Muscle of back (tissue), 11 donors: ENCODE results near the gene ARFGEF2. TPM values are rescaled to one million over a fixed set of nuclear protein-coding genes. Genes with fewer than 3 reads are reported as not detected.

Experiments
- DNase-seq, 3 donors: peaks; one replicate each; pipeline versions ENCODE4 v3.0.0 to v3.0.0-alpha.2; 2013
- polyA plus RNA-seq, 10 donors: library from polyadenylated mRNA; unstranded; fragments of 120-200 nt; gene quantifications; one replicate each; pipeline ENCODE4 v1.2.1, GENCODE V29; 2013; ENCODE audit not compliant: insufficient read length in 10 of 10

Gene ARFGEF2
- polyA plus RNA-seq, 10 donors, result 11.2 to 17.0 (median 14.7) TPM

DNA sequence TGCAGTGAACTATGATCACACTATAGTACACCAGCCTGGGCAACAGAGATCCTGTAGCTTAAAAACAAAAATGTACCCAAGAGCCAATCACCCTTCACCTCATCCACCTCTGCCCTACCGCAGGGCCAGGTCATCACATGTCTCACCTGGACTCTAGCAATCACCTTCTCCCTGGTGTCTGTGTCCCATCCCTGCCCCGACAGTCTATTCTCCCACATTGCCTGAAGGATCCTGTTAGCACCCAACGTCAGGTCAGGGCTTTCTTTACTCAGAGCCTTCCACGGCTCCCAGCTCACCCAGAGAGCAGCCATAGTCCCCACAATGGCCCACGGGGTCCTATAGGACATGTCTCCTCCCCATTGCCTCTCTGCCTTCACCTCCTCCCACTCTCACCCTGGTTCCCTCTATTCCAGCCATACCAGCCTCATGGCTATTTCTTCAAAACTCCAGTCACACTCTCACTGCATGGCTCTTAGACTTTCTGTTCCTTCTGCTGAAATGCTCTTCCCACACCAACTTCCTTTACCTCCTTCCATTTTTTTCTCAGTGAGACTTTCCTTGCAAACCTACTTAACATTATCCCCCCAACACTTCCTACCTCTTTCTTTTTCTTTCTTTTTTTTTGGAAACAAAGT, 22.5 kb upstream of the ARFGEF2 start:
- DNase-seq, result no peak

DNA sequence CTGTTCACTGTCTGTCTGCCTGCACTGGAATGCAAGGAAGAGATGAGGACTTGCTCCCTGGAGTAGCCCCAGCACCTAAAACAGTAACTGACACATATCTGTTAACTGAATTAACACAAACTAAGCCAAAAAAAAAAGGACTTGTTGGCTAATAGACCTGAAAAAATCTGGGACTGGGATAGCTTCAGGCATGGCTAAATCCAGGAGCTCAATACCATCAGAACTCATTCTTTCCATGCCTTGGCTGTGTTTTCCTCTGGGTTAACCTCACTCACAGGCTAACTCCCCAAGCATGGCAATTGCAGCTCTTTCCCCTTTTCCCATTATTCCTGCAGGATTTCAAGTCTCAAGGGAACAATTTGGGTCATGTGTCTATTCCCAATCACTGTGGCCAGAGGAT, 21.6 kb upstream of the ARFGEF2 start:
- DNase-seq, result no peak

DNA sequence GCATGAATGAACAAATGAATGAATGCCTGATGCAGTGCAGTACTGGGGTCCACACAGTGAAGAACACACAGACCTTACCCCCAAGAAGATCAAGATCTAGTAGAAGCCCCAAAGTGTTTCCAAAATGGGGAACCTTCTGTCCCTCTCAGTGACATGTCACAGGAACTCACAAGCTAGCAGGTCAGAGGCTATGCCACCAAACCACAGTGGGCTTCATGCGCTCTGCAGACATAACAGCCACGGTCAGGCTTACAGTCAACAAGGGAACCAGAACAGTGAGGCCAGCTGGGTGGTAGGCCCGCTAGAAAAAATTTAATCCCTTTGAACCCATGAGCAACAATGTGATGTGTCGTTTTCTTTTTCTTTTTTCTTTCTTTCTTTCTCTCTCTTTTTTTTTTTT, 20.2 kb upstream of the ARFGEF2 start:
- DNase-seq, result no peak

DNA sequence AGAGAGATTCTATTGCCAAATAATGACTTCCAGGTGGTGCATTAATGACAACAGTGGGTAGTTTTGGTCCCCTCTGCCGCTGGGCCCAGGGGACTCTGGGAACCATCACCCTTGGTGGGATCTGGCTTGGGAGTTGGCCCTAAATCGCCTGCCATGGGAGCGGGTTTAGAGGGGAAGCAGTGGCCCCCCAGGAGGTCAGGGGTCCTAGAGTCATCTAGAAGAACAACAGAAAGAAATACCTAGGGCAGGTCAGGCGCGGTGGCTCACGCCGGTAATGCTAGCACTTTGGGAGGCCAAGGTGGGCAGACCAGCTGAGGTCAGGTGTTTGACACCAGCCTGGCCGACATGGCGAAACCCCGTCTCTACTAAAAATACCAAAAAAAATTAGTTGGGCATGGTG, 17.8 kb upstream of the ARFGEF2 start:
- no peak for DNase-seq

DNA sequence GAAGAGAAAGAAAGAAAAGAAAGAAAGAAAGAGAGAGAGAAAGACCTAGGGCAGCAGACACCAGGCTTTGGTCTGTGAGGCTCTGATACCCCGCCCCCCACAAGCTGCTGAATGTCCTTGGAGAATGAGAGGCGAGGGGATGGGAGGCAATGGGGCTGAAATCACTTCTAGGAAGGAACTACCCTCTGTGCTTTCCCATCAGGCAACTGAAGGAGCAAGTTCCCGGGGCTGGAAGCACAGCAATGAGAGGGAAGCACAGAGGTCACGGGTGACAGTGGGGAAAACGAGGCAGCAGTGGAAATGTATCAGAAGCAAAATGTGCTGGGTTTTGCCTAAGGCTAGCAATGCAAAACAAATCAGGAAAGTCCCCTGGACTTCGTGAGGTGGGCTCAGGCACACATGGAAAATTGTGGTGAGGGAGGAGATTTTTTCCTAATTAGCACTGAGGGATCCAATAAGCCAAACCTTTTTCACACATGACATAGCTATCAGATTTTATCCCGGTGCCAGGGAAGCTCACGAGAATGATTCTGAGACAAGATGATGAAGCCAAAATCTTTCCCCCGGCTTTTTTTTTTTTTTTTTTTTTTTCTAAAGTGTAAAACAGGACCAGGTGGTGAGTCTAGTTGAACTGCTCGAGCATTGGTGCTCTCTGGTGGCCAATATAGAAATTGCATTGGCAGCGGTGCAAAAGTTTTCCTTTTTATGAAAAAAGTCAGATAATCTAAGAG, 16.8 kb upstream of the ARFGEF2 start:
- peak; percentile 60 to 85 (median 75) for DNase-seq

DNA sequence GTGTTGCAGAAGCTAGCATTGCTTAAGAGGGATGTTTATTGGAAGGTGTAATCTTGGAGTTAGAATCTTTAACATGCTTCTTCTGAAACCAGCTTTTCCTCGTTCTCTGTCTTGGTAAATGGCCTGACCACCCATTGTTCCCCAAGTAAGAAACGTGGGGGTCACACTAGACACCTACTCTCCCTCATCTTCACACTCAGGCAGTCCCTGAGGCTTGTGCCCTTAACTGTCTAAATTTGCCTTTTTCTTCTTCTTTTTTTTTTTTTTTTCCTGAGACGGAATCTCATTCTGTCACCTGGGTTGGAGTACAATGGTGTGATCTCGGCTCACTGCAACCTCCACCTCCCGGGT, 16.2 kb upstream of the ARFGEF2 start:
- DNase-seq, result no peak

DNA sequence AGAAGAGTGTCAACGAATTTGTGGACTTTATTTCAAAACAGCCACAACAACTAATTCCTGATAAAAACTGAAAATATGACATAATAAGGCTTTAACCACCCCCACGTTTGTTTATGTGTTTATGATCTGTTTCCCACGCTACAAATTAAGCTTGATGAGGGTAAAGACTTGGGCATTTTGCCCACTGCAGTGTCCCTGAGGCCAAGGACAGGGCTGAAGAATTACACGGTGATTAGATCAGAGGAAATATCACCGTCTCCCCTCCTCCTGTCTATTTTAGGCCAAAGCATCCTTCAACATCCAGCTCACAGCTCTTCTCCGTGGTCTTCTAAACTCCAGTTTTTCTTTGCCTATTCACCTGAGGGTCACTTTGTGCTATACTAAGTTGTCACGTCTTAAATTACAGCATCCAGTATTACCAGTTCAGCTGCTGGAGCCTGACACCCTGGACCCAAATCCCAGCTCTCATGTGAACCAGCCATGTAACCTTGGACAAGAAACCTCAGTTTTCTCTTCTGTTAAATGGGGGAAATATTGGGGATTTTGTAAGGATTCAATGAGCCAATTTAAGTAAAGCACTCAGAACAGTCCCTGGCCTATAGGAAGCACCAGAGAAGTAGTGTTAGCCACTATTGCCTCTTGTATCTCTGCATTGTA, 15.2 kb upstream of the ARFGEF2 start:
- DNase-seq, result no peak

DNA sequence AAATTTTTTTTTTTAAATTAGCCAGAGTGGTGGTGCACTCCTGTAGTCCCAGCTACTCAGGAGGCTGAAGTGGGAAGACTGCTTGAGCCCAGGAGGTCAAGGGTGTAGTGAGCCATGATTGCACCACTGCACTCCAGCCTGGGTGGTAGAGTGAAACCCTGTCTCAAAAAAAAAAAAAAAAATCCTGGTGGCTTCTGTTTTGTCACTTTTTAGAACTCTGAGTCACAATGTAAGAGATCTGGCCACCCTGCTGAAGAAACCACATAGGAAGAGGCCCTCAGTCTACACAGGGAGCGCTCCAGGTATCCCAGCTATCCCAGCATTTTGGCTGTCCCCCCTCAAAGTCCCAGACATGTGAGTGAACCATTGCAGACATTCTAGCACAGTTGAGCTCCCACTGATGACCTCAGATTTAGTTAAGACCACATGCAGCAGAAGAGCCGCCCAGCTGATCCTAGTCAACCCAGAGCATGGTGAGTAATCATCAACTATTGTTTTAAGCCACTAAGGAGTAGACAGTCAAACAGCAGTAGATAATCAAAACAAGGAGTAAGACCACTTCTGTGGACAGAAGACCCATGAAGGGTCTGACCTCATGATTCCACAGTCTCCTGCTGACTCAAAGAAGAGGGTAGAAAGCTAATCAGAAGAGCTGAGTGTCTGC, 12.7 kb upstream of the ARFGEF2 start:
- DNase-seq, result no peak

DNA sequence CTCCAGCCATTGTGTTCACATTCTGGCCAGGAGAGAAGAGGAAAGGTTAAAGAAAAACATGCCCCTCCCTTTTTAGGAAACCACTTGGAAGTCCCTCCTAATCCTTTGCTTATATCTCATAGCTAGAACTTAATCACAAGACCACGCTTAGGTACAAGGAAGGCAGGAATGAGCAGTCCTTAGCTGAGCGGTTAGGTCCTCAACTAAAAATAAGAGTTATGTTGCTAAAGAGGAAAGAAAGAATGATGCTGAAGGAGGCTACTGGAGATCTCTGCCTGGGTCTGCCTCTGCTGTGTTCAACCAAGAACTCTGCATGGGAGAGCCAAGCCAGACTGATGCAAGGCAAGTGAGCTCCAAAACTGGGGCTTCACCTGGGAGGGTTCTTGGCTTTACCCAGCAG, 11.6 kb upstream of the ARFGEF2 start:
- DNase-seq, result no peak

DNA sequence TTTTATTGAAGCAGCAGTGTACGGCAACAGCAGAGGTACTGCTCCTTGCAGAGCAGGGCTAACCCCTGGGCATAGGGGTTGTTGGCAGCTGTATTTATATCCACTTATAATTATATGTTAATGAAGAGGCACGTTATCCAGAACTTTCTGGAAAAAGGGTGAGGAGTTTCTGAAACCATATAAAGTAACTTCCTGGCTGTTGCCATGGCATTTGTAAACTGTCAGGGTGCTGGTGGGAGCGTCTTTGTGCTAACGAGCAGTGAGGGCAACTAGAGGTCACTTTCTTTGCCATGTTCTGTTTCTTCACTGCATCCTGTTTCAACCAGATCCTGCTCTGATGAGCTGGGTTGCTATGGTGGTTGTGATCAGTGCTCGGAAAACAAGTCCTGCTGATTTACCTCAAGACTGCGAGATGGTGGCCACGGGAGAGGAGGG, 11.1 kb upstream of the ARFGEF2 start:
- peak in 1 of 3 donors; percentile 33 for DNase-seq

DNA sequence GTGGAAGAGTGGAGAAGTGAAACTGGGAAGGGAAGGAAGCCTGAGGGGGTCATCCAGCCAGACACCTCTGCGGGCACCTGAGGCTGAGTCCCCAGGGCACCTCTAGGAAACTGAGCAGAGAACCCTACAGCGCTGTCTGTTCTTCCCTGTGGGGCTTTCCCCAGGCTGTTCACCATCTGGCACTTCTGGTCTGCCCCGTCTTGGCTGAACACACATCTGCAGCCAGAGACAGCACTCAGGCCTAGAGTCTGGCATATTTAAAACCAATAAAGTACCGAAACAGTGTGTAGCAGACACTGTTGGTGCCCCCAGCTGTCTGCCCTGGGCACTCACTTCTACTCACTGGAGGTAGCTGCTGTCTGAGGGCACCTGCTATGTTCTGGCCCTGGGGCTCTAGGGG, 9.4 kb upstream of the ARFGEF2 start:
- DNase-seq, result no peak

DNA sequence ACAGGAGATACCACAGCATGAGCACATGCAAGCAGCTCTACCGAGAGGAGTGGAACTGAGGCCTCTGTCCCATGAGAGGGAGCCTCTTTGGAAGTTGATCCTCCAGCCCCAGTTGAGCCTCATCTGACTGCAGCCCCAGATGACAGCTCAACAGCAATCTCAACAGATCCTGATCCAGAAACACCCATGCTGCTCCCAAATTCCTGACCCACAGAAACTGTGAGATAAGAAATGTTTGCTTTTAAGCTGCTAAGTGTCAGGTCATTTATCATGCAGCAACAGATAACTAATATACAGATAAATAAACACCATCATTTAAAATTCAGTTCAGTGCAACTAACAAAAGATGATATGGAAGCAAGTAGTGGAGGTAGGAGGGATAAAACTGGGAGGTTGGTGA, 4.8 kb upstream of the ARFGEF2 start:
- no peak for DNase-seq

DNA sequence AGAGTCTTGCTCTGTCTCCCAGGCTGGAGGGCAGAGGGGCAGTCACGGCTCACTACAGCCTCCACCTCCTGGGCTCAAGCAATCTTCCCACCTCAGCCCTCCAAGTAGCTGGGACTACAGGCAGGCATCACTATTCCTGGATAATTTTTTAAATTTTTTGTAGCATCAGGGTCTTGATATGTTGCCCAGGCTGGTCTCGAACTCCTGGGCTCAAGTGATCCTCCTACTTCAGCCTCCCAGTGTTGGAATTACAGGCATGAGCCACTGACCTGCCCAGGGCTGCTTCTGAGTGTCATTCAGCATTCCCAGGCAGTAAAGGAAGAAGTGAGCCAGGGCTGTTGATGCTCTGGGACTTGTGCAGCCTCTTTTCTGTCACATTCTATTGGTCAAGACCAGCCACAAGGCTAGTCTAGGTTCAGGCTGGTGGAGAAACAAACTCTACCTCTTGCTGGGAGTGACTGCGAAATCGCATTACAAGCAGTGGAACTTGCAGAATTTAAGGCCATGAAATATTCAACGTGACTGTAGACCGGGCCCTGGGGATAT, 2.1 kb upstream of the ARFGEF2 start:
- DNase-seq, result no peak

DNA sequence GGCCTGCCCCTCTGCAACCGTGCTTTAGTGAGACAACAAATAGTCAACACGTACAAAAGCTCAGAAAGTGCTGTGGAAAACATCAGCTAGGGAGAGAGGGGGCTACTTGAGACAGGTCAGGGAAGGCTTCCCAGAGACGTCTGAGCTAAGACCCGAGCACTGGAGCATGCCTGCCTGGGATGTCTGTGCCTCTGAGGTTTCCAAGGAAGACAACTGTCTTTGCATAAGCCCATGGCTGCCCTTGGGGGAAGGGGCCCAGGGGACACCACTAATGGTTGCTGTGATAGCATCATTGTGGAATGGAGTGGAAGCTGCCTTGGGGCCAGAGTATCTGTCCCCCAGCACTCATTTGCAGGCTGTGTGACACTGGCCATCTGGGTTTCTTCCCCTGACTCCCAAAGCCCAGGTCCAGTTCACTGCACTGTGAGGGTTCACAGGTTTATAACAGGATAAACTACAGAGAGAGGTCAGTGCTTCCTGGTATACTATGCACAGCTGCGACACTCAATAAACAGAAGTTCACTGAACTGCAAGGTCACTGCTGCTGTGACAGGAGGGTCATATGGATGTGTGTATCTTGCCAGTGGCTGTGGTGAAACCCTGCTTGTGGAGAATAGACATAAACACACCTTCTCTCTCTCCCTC, 1.5 kb upstream of the ARFGEF2 start:
- no peak for DNase-seq

DNA sequence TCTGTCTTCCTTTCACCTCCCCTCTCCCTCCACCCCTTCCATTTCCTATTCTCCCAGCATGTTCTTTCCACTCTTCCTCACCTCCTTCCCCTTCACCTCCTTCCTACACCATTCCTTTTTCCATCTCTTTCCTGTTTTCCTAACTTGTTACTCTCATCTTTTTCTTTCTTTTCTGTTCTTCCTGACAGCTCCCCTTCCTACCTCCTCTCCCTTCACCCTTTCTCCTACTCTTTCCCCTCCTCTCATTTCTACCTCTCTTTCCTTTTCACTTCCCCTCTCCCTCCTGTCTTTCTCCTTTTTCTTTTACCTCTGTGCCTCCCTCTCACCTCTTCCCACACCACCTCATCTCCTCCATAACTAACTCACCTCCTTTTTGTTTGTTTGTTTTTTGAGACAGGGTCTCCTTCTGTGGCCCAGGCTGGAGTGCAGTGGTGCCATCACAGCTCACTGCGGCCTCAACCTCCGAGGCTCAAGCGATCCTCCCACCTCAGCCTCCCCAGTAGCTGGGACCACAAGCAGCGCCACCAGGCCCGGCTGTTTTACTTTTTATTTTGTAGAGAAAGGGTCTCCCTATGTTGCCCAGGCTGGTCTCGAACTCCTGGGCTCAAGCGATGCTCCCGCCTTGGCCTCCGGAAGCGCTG, 864 bp upstream of the ARFGEF2 start:
- DNase-seq, result no peak

DNA sequence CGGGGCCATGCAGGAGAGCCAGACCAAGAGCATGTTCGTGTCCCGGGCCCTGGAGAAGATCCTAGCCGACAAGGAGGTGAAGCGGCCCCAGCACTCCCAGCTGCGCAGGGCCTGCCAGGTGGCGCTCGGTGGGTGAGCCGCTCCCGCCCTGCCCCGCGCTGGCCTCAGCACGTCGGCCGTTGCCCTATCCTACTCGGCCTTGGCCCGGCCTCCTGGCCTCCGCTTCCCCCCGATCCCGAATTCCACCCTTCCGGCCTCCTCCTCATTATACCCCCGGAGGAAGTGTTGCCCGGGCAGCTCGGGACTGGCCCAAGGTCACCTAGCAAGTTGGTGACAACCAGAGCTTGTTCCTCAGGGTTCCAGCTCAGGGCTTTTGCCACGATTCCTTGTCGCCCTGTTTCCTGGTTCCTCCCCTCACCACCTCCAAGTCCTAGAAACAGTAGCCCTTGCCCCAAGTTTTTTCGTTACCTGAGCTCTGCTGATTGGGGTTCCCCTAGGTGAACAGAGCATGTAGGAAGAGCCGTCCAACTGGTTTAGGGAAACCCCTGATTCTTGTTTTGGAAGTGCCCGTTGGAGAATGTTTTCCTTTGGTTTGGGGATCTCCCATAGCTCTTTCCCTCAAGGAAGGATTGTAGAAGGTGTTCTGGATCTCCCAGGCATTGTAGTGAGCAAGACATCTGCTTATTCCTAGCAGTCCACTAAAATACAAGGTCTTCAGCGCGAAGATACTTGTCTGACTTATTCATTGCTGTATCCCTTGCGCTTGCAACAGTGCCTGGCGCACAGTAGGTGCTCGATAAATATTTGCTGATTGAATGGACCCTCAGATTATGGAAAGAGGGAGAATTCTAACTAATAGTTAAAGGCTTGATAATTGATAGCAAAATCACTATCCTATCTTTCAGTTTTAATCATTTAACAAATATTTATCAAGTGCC, 641 bp downstream of the ARFGEF2 start:
- DNase-seq, result peak in 2 of 3 donors; percentile 25 to 67

DNA sequence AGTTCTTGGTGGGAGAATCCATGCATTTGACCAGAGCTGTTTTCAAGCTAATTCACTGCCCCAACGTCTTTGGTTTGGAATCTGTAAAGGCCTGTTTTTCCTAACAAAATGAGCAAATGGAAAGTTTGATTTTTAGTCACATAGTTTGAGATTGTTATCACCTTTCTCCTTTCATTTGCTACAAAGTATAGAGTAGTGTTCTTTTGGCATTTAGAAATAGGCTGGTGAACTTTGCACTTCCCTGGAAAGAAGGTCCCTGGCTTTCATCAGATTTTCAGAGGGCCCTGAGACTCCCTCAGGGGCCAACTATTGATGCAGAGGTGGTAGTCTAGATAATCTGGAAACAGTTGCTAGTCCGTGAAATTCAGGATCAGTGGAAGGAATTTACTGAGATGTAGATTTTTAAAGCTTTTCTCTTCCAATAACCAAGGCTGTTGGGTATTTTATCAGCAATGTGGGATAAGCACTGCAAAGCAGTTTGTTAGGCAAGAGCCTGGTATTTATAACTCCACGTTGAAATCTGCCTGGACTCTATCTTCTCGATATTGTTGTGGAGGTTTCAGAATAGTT, 1.7 kb downstream of the ARFGEF2 start:
- no peak for DNase-seq

DNA sequence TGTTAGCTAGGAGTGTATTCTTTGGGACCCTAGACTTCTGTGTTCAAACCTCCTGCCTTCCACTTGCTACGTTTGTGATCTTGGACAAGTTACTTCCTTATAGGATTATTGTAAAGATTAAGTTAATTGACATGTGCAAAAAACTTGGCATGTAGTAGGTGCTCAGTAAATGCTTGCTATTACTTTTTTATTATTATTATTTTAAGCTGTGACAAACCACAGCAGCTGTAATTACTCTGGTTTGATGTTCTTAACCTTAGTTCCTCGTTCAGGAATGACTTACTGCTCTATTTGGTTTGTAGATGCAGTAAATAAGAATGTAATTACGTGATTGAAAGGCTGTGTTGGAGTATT, 3.2 kb downstream of the ARFGEF2 start:
- no peak for DNase-seq

DNA sequence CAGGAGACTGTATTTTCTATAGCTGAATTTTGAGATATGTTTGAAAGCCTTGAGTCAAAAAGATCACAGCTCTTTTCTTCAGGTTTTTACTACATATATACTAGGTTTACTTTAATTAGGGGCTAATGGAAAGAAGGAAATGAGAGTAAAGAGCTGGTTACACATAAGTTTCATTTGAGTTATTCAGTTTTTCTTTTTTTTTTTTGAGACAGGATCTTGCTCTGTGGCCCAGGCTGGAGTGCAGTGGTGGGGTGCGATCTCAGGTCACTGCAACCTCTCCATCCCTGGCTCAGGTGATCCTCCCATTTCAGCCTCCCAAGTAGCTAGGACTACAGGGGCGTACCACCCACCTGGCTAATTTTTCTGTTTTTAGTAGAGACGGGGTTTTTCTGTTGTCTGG, 4.8 kb downstream of the ARFGEF2 start:
- no peak for DNase-seq

DNA sequence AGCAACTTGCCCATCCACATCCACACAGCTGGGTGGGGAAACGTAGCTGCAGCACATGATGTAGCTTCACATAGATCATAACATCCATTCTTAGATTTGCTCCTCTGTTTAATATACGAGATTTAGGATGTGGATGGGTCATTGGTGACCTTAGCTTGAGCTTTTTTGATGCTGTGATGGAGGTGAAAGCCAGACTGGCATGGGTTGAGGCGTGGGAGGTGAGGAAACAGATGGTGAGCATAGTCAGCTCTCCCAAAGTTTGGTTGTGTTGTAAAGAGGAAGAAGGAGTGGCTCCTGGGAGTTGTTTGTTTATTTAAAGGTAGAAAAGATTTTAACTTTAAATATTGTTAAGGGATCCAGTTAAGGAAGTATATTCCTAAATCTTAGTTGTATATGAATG, 5.3 kb downstream of the ARFGEF2 start:
- no peak for DNase-seq
